HG02798 (cell line): Measurements from ENCODE around the gene CMBL.

Experiments used
- ATAC-seq: cut with Tn5 transposase; IDR thresholded peaks from one replicate; pipeline ENCODE4 v1.9.1; 2021; ENCODE audit warnings: mild to moderate bottlenecking; ENCODE audit not compliant: unreplicated experiment, poor library complexity

Gene CMBL

DNA sequence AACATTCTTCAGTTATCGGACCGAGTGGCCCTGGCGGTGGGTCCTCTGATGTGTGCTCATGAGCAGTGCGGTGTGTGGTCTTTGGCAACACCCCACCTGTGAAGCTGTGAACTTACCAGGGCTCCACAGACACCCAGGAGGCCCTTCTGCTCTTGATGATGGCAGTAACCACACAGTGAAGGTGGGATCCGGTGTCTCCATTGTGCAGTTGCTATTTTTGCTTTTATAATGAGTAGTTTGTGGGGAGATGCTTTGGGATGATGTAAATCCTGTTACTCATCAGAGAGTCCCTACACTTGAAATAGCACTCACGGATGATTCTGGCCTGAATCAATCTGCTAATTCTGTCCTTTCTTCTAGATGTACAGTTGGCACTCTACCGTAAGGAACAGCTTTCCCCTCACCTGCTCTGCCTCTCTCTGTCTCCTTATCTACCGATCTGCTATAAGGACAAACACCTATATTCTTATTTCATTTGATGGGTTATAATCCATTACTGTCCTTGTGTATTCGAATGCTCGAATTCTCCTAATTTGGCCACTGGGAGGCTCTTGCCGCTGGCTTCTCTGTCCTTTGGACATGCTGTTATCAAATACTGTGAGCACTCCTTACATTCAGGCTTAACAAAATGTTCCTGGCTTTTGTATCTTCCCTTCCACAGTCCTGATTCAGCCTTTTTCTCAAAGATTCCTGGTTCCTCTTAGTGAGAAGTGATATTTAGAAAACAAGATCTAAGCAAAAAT is 78.2 kb downstream of the CMBL start:
- no peak for ATAC-seq

DNA sequence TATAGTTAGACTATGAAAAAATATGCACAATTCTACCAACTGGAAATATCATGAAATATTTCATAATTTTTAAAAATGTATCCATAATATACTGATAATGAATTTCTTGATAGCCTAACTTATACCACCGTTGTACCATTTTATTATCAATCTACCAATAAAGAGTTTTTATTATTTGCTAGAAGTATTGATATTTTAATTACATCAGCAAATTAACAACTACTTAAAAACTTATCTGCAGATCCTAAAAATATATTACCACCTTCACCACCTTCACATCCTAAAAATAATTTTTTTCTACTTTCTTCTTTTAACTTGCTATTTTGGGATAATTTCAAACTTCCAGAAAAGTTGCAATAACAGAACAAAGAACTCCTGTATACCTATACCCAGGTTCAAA is 79.4 kb downstream of the CMBL start:
- no peak for ATAC-seq
